Testis (tissue), 3 donors: ENCODE results near the gene HNRNPU. TPM values are rescaled to one million over a fixed set of nuclear protein-coding genes. Genes with fewer than 3 reads are reported as not detected.

Experiments
- DNase-seq: peaks from one replicate; pipeline ENCODE4 v3.0.0-alpha.2; 2019
- H3K27ac ChIP-seq, 2 donors: fragments of 200-600 bp; sonication (generic); one replicate each; pipeline ENCODE4 v1.5.1; 2019
- H3K27me3 ChIP-seq: fragments of 200-600 bp; sonication (generic); one replicate; pipeline ENCODE4 v1.5.1; 2019
- H3K36me3 ChIP-seq: fragments of 200-600 bp; sonication (generic); one replicate; pipeline ENCODE4 v1.5.1; 2017; ENCODE audit warnings: low read depth; ENCODE audit errors: missing control alignments
- H3K4me1 ChIP-seq: fragments of 200-600 bp; sonication (generic); one replicate; pipeline ENCODE4 v1.5.1; 2019
- H3K4me3 ChIP-seq, 2 donors: fragments of 200-600 bp; sonication (generic); one replicate each; pipeline ENCODE4 v1.5.1; 2017 to 2019
- H3K9me3 ChIP-seq: fragments of 200-600 bp; sonication (generic); one replicate; pipeline ENCODE4 v1.5.1; 2017
- CTCF ChIP-seq, 3 experiments: fragments of 450-650 bp in 2 of 3; fragments of 200-600 bp in 1 of 3; sonication (generic) in 1 of 3; IDR thresholded peaks; one replicate each; pipeline ENCODE4 v1.5.1; 2016 to 2019; ENCODE audit warnings: antibody characterized with exemption in 3 of 3, mild to moderate bottlenecking in 2 of 3, moderate library complexity in 1 of 3
- POLR2A ChIP-seq: fragments of 450-650 bp; IDR thresholded peaks from one replicate; pipeline ENCODE4 v1.6.1; 2017; ENCODE audit warnings: antibody characterized with exemption, mild to moderate bottlenecking, moderate library complexity
- WGBS, 2 donors: methylation state at CpG; one replicate each; pipeline ENCODE4 v1.1.5; 2018; 5-methylcytosine and 5-hydroxymethylcytosine counted together
- intact Hi-C: fragments of 100-400 bp; cut with DNase I; formaldehyde crosslinking; loops from one replicate; pipeline ENCODE4 v1.15.1; 2023; ENCODE audit warnings: low total_unique reads
- polyA plus RNA-seq: library from polyadenylated mRNA; stranded (reverse); fragments of 350-450 nt; fragmentation: Illumina TruSeq; extraction: RNeasy Lipid Tissue Mini Kit (QIAGEN cat#74804); gene quantifications from one replicate; pipeline ENCODE4 v1.2.3, GENCODE V29; 2014; ENCODE audit warnings: low read depth, low replicate concordance; ENCODE audit not compliant: insufficient read depth
- total RNA-seq, 2 donors: library from RNA; depleted of rRNA; stranded (reverse); fragments of >200 nt; gene quantifications; one replicate each; pipeline ENCODE4 v1.2.3, GENCODE V29; 2016

HNRNPU gene
- total and polyA plus RNA-seq, 3 donors from 2014 or later = 303 to 467 (median 378) TPM

GRCh38 chr1:244881552-244882280 lies 17.4 kb upstream of the HNRNPU start:
- H3K4me3 ChIP-seq = no peak overlapping the region
- no peak for DNase-seq
- no peaks in the 10 kb centered on the region for H3K27me3 ChIP-seq
- WGBS, 2 donors = 74 to 82% methylated on average over 11 of the region's 11 CpGs
- no peak overlapping the region for H3K27ac ChIP-seq
- no peak for TF ChIP-seq POLR2A
- TF ChIP-seq CTCF (IDR thresholded peaks at IDR 0.05) = no peak
- H3K9me3 ChIP-seq = no peaks in the 10 kb centered on the region
- intact Hi-C loops = no loop called here
- peaks cover 4% of the 10 kb centered on the region for H3K4me1 ChIP-seq
- no peaks in the 10 kb centered on the region for H3K36me3 ChIP-seq

GRCh38 chr1:244878681-244879080 lies 14.3 kb upstream of the HNRNPU start:
- 89 to 95% methylated on average over 5 of the region's 5 CpGs for WGBS, 2 donors
- TF ChIP-seq CTCF (IDR thresholded peaks at IDR 0.05) (no peak), POLR2A (no peak)
- DNase-seq = no peak
- intact Hi-C loops = no loop called here
- Histone ChIP-seq H3K4me1 (peaks cover 4% of the 10 kb centered on the region), H3K4me3 (no peak overlapping the region), H3K9me3 (no peaks in the 10 kb centered on the region), H3K27me3 (no peaks in the 10 kb centered on the region), H3K36me3 (no peaks in the 10 kb centered on the region), H3K27ac (no peak overlapping the region)

- intact Hi-C loops = no loop called here
- Histone ChIP-seq H3K27me3 (no peaks in the 10 kb centered on the region), H3K4me3 (no peak overlapping the region), H3K27ac (no peak overlapping the region), H3K4me1 (peaks cover 4% of the 10 kb centered on the region), H3K9me3 (no peaks in the 10 kb centered on the region), H3K36me3 (no peaks in the 10 kb centered on the region)
- WGBS, 2 donors = 90 to 93% methylated on average over 8 of the region's 8 CpGs
- TF ChIP-seq CTCF (IDR thresholded peaks at IDR 0.05) = no peak
- no peak for TF ChIP-seq POLR2A
- DNase-seq = no peak
These were observed 12.0 kb upstream of the HNRNPU start for GRCh38 chr1:244876228-244876910.

GRCh38 chr1:244874974-244875579 lies 10.7 kb upstream of the HNRNPU start:
- WGBS, 2 donors = 69 to 72% methylated on average over 7 of the region's 7 CpGs
- Histone ChIP-seq H3K4me3 (no peak overlapping the region), H3K36me3 (no peaks in the 10 kb centered on the region), H3K27me3 (no peaks in the 10 kb centered on the region), H3K4me1 (no peaks in the 10 kb centered on the region), H3K9me3 (no peaks in the 10 kb centered on the region), H3K27ac (no peak overlapping the region)
- intact Hi-C loops = no loop called here
- no peak for TF ChIP-seq POLR2A
- TF ChIP-seq CTCF (IDR thresholded peaks at IDR 0.05) = no peak
- no peak for DNase-seq
